ENCODE results near the gene RB1.

Gene RB1

DNA sequence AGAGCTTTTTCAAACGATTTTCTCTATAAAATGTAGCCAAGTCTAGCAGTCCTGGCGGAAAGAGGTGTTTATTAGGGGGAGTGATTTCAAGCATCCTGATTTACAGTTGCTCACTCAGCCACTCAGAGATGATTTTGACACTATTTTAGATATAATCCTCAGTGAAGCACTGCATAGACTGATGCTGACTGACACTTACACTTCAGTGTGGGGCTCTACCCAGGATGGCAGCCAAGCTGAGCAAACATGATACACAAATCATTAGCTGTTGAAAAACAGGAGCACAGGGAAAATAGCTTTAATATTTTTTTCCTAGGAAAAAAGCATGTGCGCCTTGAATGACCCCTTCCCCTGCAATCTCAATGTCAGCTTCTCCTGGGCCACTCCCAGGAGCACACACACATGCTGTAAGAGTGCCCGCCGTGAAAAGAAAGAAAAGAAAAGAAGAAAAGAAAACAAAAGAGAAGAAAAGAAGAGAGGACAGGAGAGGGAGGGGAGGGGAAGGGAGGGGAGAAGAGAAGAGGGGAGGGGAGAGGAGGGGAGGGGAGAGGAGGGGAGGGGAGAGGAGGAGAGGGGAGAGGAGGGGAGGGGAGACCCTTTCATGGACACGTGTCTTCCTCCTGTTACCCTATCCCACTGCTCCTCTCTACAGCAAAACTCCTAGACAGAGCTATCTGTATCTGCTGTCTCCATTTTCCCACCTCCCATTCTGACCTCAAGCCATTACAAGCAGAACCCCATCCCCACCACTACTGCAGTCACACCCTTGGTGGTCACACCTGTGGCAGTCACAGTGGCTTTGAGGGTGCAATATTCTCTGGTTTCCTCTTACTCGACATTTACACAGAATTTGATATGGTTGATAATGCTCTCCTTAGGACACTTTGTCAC, 193.0 kb downstream of the RB1 start:
- TF ChIP-seq, protein P1, sequence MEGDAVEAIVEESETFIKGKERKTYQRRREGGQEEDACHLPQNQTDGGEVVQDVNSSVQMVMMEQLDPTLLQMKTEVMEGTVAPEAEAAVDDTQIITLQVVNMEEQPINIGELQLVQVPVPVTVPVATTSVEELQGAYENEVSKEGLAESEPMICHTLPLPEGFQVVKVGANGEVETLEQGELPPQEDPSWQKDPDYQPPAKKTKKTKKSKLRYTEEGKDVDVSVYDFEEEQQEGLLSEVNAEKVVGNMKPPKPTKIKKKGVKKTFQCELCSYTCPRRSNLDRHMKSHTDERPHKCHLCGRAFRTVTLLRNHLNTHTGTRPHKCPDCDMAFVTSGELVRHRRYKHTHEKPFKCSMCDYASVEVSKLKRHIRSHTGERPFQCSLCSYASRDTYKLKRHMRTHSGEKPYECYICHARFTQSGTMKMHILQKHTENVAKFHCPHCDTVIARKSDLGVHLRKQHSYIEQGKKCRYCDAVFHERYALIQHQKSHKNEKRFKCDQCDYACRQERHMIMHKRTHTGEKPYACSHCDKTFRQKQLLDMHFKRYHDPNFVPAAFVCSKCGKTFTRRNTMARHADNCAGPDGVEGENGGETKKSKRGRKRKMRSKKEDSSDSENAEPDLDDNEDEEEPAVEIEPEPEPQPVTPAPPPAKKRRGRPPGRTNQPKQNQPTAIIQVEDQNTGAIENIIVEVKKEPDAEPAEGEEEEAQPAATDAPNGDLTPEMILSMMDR (IDR thresholded peaks at IDR 0.05) = no peak

DNA sequence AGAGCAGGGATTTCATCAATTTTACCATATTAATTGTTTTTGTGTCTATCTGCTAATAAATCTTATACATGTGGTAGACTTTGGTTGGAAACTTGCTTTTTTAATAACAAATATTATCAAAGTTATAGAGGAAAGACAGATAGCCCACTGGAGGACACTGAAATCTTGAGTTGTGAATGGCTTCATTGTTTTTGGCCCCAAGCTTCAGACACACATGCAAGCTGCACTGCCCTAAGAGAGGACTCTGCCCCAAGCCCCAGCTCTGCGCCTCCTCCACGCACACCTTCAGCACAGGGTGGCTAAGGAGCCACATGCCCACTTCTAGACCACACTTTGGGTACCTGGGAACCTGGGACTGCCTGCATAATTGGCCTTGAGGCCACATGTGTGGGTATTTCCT, 194.1 kb downstream of the RB1 start:
- TF ChIP-seq, protein P1 (IDR thresholded peaks at IDR 0.05) = no peak

DNA sequence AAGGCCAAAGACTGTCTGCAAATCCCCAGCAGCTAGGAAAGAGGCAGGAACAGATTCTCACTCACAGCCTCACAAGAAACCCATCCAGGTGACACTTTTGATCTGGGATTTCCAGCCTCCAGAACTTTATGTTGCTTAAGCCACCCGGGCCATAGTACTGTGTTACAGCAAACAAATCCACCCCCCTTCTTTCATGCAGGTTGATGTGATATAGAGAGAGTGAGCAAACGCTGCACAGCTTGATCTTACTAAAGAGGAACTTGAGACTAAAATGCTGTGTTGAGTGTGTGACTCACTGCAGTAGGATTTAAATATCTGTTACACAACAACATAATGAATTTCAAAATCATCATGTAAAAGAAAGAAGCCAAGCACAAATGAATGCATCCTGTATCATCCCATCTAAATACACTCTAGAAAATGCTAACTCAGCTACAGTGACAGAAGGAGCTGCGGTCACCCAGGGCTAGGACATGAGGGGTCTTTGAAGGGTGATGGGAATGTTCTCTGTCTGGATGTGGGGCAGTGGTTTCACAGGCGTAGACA, 197.2 kb downstream of the RB1 start:
- TF ChIP-seq, protein P1 (IDR thresholded peaks at IDR 0.05) = no peak

DNA sequence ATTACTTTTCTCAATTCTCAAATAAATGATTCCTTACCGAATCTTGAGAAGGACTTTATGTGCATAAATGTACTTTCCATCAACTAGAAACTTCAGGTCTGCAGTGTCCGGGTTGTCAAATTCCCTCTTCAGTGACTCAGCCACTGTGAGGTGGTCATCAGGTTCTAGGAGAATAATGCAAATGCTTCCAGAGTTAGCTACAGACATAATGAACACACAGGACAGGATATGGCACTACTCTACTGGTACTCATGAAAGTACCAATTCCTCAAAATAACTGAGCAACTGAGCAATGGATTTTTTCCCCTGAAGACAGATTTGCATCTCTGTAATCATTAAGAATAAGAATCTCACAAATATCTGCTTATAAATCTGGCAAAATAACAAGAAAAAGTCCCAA, 198.2 kb downstream of the RB1 start:
- TF ChIP-seq, protein P1 (IDR thresholded peaks at IDR 0.05) = no peak

DNA sequence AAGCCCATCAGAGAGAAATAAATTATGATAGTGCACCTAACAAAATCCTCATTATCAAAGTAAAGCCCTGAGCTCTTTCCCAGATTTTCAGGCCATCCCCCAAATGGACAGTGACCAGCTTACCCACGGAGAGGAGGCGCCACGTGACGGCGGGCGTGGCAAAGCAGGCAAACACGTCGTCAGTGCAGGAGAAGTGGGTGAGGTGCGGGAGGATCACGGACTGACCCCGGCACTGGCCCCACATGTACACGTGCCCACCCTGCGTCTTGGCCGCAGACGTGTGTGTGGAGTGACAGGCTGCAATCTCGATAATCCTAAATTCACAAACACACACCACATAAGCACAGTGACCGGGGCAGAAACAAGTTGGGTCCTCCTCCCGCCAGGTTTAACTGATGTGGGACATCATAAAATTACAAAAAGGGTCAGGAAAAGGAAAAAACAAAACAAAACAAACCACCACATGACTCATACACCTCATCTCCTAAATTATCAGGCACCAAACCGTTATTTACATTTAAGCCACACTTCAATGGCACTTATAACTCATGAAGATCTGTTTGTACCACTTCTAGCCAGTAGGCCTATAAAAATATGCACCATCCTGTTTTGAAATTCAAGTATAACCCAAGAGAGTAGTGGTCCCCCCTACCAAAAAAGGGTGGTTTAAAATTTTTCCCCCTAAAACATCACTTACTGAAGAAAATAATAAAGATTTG, 199.2 kb downstream of the RB1 start:
- TF ChIP-seq, protein P1 (IDR thresholded peaks at IDR 0.05) = no peak

DNA sequence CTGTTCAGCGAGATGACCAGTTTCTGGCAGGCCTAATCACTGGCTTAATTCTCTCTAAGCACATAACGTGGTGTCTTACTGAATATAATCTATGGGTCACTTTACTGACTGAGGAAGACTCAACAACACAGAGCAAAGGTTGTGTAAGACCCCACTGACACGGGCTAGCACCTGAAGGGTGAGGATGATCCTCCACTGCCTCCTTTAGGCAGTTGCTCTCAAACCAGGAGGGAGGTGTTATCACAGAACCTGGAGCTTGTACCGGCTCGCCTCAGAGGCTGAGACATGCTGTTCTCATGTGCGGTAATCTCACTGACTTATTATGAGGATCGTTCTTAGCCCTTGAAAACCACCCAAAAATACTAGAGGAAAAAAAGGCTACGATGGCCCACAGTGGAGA, 201.1 kb downstream of the RB1 start:
- TF ChIP-seq, protein P1 (IDR thresholded peaks at IDR 0.05) = no peak

DNA sequence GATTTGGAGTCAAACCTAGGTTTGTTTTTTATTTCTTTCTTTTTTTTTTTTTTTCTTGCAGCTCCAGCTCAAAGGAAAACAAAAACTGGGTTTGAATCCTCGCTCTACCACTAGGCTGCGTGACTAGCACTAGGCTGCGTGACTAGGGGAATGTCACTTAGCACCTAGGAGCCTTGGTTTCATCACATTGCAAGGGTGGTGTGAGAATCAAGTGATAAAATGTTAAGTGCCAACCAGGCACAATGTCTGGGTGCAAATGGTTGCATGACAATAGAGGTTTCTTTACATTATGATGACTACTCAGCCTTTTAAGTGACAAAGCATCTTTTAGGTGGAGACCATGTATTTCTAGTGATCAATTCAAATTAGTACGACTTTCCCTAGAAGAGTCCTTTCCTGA, 201.5 kb downstream of the RB1 start:
- TF ChIP-seq, protein P1 (IDR thresholded peaks at IDR 0.05) = no peak

Data from LNCAP (cell line).